NCI-H2107 (cell line): Measurements from ENCODE around the gene CRTAC1.
"Not testable (repeated sequence)": the region's sequence is repeated elsewhere in the genome, so short reads cannot be mapped to it uniquely, and the experiment has no call there.

Experiments used
- DNase-seq: peaks from one replicate; lab custom pipeline; 2025; lab: John Stamatoyannopoulos, UW

CRTAC1 gene

GRCh38 chr10:97842656-97843280 lies 187.7 kb downstream of the CRTAC1 start:
- no peak for DNase-seq

DNA sequence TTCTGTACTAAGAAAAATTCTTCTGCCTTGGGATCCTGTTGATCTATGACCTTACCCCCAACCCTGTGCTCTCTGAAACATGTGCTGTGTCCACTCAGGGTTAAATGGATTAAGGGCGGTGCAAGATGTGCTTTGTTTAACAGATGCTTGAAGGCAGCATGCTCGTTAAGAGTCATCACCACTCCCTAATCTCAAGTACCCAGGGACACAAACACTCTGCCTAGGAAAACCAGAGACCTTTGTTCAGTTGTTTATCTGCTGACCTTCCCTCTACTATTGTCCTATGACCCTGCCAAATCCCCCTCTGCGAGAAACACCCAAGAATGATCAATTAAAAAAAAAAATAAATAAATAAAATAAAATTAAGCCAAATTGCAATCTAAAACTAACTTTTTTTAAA lies 188.3 kb downstream of the CRTAC1 start:
- DNase-seq: not testable (repeated sequence)

- not testable (repeated sequence) for DNase-seq
These were observed 189.3 kb downstream of the CRTAC1 start for GRCh38 chr10:97841166-97841565.

DNA sequence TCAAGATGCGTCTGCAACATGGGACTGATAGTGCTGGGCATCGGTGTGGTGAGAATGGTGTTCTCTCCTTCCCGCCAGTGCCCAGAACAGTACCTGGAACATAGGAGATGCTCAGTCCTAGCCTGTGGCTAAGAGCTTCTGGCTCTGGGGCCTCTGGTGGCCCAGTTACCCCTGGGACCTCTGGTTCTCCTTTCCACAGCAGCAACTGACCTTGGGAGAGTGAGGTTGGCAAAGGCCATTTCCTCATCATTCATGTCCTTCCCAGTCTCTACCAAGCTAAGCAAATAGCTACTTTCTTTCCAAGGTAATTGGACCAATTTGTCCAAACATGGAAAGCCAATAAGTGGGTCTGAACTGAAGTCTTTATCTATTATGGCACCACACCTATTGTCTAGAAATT lies 192.3 kb downstream of the CRTAC1 start:
- no peak for DNase-seq

- DNase-seq: no peak
These were observed 194.0 kb downstream of the CRTAC1 start for GRCh38 chr10:97836446-97836845.

DNA sequence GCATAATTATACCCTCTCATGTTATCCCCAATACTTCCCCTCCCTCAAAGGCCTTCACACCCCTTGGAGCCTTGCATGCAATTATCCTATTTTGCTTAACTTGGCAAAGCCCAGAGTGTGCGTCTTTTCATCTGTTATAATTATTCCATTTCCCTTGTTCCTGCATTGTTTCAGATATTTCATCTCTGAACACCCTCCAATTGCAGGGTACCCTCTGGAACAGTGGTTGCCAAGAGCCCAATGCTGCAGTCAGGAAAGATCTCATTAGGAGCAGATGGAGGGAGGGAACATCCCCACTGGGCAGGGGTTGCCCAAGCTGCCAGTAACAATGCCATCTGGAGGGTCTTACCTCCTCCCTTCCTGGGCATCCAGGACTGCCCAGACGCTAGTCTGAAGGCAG lies 199.2 kb downstream of the CRTAC1 start:
- DNase-seq: no peak

GRCh38 chr10:97830064-97830463 lies 200.4 kb downstream of the CRTAC1 start:
- no peak for DNase-seq

- DNase-seq: no peak
These were observed 201.7 kb downstream of the CRTAC1 start for GRCh38 chr10:97828721-97829120.

DNA sequence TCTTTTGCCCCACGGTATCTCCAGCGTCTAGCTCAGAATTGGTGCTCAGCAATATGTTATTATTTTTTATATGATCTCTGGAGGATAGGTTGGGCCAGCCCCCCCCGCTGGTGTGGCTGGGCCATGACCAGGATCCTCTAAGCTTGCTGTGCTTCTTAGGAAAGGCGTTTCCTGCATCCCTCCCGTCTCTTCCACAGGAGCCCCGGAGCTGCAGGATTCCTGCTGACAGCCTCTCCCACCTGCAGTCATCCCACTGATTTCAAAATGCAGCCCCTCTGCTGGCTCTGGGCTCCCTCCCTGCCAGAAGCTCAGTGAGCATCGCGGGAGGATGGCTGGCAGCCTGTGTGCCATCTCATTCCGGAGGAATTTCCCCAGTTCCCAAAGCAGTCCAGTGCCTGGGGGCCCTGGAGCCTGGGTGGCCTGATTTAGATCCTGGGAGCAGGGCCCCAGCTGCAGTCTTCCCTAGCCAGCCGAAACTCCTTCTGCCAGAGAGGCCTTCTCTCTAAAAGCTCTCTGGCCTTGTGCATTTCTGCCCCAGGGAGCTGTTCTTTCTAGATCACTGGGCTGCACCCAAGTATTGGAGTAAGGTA lies 202.6 kb downstream of the CRTAC1 start:
- DNase-seq: no peak

DNA sequence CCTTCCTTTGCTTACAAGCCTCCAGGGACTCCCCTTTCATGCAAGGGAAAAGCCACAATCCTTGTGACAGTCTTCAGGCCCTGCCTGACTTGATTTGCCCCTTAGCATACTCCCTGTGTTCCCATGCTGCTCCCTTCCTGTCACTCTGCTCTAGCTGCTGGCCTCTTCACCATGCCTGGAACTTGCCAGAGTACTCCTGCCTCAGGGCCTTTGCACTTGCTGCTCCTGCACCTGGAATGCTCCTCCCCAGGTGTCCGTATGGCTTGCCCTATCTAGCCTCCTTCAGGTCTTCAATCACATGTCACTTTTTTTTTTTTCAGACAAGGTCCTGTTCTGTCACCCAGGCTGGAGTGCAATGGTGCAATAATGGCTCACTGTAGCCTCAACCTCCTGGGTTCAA lies 203.5 kb downstream of the CRTAC1 start:
- no peak for DNase-seq

DNA sequence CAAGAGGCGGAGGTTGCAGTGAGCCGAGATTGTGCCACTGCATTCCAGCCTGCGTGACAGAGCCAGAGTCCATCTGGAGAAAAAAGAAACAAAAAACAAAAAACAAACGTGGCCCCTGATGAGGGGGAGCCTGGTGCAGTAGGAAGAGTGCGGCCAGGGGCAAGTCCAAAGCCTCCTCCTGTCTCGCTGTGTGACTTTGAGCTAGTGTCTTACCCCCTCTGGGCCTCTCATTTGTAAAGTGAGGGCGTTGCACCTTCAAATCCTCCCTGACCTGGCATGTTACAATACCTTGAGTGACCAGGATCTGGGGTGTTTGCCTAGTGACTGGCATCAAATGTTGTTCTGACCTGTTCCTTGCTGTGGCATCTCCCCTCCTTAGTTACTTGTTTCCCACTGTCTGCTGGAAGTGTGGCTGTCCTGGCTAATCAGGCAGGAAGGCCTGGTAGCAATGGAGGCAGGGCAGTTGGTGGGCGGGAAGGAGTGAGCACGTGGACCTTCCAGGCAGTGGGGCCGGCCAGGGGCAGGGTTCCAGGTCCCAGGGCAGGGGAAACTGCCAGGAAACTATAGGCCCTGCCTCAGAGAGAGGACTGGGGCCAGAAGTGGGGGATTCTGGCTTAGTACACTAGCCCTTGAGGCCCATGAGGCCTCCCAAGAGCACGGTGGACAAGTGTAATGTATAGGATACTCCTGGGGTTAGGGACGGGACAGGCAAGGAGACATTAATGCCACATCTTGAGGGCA lies 205.2 kb downstream of the CRTAC1 start:
- no peak for DNase-seq

- DNase-seq: no peak
These were observed 206.7 kb downstream of the CRTAC1 start for GRCh38 chr10:97823734-97824133.

GRCh38 chr10:97822261-97822687 lies 208.1 kb downstream of the CRTAC1 start:
- no peak for DNase-seq

- no peak for DNase-seq
These were observed 208.9 kb downstream of the CRTAC1 start for GRCh38 chr10:97821308-97822038.

DNA sequence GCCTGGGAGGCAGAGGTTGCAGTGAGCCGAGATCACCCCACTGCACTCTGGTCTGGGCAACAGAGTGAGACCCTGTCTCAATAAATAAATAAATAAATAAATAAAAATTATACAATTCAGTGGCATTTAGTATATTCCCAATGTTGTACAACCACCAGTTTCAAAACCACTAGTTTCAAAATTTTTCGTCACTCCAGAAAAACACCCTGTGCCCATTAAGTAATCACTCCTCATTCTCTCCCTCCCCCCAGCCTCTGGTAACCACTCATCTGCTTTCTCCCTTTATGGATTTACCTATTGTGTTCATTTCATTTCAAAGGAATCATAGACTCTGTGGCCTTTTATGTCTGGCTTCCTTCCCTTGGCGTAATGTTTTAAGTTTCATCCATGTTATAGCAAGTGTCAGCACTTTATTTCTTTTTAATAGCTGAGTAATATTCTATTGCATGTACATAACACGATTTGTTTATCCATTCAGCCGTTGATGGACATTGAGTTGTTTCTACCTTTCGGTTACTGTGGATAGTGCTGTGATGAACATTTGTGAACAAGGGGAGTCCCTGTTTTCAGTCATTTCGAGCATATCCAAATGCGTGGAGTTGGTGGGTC lies 210.2 kb downstream of the CRTAC1 start:
- DNase-seq: no peak

- DNase-seq: no peak
These were observed 211.8 kb downstream of the CRTAC1 start for GRCh38 chr10:97818572-97818971.

DNA sequence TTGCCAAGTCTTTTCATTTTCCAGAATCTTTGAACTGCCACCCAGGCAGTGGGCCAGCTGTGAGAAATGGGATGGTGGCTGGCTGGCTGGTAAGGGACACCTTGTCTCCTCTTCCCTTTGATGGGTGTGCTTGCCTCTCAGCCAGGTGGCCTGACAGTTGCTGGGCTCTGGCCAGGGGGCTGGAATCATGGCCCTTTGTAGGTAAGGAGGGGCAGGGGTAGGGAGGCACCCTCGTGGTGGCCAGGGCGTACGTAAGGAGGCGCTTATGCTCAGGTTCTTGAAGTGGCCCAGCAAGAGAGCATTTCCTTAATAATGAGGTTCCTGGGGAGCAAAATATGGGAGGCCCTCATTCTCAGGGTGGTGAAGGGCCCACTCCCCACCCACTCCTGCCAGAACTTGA lies 213.8 kb downstream of the CRTAC1 start:
- DNase-seq: no peak
